Measurements from ENCODE around the gene SLC24A3.

SLC24A3 gene

GRCh38 chr20:19375395-19375794, 163.0 kb downstream of the SLC24A3 start:
- Histone ChIP-seq H3K4me2 (ENCODE audit: insufficient read depth, low read length, poor library complexity, severe bottlenecking) (no peak overlapping the region), H4K8ac (ENCODE audit: low read depth, low read length) (no peak overlapping the region), H3K79me1 (ENCODE audit: low read depth, low read length) (no peaks in the 10 kb centered on the region), H3K23ac (ENCODE audit: low read depth, low read length, poor library complexity) (no peak overlapping the region), H2BK5ac (ENCODE audit: low read length) (no peak overlapping the region), H2BK120ac (ENCODE audit: low read depth, low read length) (no peak overlapping the region), H3K9me3 (replicated peaks in 1 of 2; ENCODE audit: control insufficient read depth in 2 of 2, insufficient read depth in 1 of 2, low read depth in 1 of 2, low read length in 2 of 2) (no peaks in the 10 kb centered on the region), H2BK12ac (ENCODE audit: low read length) (no peak overlapping the region), H2AK5ac (ENCODE audit: low read depth, low read length) (no peak overlapping the region), H2BK15ac (ENCODE audit: low read length) (no peak overlapping the region), H3K27me3 (ENCODE audit: control insufficient read depth in 3 of 3, insufficient read depth in 3 of 3, low read depth in 1 of 3, low read length in 3 of 3) (no peaks in the 10 kb centered on the region), H3K36me3 (replicated peaks in 1 of 2; ENCODE audit: control insufficient read depth in 2 of 2, insufficient read depth in 2 of 2, low read length in 2 of 2) (no peaks in the 10 kb centered on the region), H3K18ac (ENCODE audit: low read length) (no peak overlapping the region), H3K4me1 (ENCODE audit: control insufficient read depth in 2 of 2, insufficient read depth in 1 of 2, low read depth in 1 of 2, low read length in 2 of 2) (no peaks in the 10 kb centered on the region), H3K27ac (replicated peaks; ENCODE audit: low read length) (no peak overlapping the region), H3K14ac (ENCODE audit: low read length) (no peak overlapping the region), H4K91ac (ENCODE audit: low read depth, low read length, poor library complexity) (no peak overlapping the region), H3K4me3 (ENCODE audit: low read length in 2 of 2) (no peak overlapping the region), H3K4ac (ENCODE audit: low read length) (no peak overlapping the region), H3K9ac (ENCODE audit: low read depth, low read length, poor library complexity) (no peak overlapping the region), H2AFZ (ENCODE audit: low read length) (no peak overlapping the region)
- no peak for DNase-seq (ENCODE audit: low spot score)
- WGBS, 2 donors (ENCODE audit: extremely low coverage in 2 of 2, insufficient read length in 2 of 2, insufficient replicate concordance in 1 of 2): no CpG with 5 or more reads among the region's 6 CpGs

- Histone ChIP-seq H3K4me3 (ENCODE audit: low read length in 2 of 2) (no peak overlapping the region), H3K9me3 (replicated peaks in 1 of 2; ENCODE audit: control insufficient read depth in 2 of 2, insufficient read depth in 1 of 2, low read depth in 1 of 2, low read length in 2 of 2) (no peaks in the 10 kb centered on the region), H3K23ac (ENCODE audit: low read depth, low read length, poor library complexity) (no peak overlapping the region), H3K36me3 (replicated peaks in 1 of 2; ENCODE audit: control insufficient read depth in 2 of 2, insufficient read depth in 2 of 2, low read length in 2 of 2) (no peaks in the 10 kb centered on the region), H2BK12ac (ENCODE audit: low read length) (no peak overlapping the region), H2BK15ac (ENCODE audit: low read length) (no peak overlapping the region), H3K27me3 (ENCODE audit: control insufficient read depth in 3 of 3, insufficient read depth in 3 of 3, low read depth in 1 of 3, low read length in 3 of 3) (no peaks in the 10 kb centered on the region), H3K4me1 (ENCODE audit: control insufficient read depth in 2 of 2, insufficient read depth in 1 of 2, low read depth in 1 of 2, low read length in 2 of 2) (no peaks in the 10 kb centered on the region), H2AK5ac (ENCODE audit: low read depth, low read length) (no peak overlapping the region), H4K8ac (ENCODE audit: low read depth, low read length) (no peak overlapping the region), H3K18ac (ENCODE audit: low read length) (no peak overlapping the region), H2BK120ac (ENCODE audit: low read depth, low read length) (no peak overlapping the region), H2AFZ (ENCODE audit: low read length) (no peak overlapping the region), H3K14ac (ENCODE audit: low read length) (no peak overlapping the region), H4K91ac (ENCODE audit: low read depth, low read length, poor library complexity) (no peak overlapping the region), H3K27ac (replicated peaks; ENCODE audit: low read length) (no peak overlapping the region), H2BK5ac (ENCODE audit: low read length) (no peak overlapping the region), H3K4me2 (ENCODE audit: insufficient read depth, low read length, poor library complexity, severe bottlenecking) (no peak overlapping the region), H3K9ac (ENCODE audit: low read depth, low read length, poor library complexity) (no peak overlapping the region), H3K4ac (ENCODE audit: low read length) (no peak overlapping the region), H3K79me1 (ENCODE audit: low read depth, low read length) (no peaks in the 10 kb centered on the region)
- WGBS, 2 donors (ENCODE audit: extremely low coverage in 2 of 2, insufficient read length in 2 of 2, insufficient replicate concordance in 1 of 2): no CpG with 5 or more reads among the region's 2 CpGs
- DNase-seq (ENCODE audit: low spot score): no peak
Measured at GRCh38 chr20:19375801-19376200, 163.4 kb downstream of the SLC24A3 start.

DNA sequence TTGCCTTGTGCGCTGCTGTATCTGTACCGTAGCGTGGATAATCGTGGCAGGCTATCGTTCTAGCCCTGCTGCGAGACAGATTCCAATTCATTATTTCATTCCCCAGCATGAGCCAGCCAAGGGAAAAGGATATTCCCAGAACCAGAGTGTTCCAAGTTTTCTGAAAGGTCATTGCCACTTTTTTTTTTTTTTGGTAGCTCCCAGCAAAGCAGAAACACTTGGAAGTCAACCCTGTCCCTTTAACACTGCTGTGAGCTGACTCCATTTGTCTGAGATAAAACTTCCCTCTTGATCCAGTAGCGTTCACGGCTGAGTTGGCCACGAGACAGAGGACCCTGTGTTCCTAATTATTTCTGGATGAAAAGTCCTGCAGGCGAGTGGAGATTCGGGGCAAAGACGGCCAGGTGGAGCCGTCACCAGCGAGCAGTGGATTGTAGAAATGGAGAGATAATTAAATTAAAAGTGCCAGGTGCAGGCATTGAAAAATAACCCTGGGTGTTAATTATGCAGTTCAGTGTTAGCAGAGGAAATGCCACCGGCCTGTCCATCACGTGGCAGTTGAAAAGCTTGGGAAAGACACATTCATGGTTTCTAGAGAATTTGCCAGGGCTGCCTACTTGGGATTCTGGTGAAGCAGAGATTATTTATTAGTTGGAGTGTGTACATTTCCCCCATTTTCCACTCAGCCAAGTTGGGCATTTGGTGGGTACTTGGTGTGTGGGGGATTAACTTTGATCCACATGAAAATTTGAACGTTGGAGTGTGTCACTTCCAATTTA, 164.2 kb downstream of the SLC24A3 start:
- Histone ChIP-seq H3K4me3 (ENCODE audit: low read length in 2 of 2) (no peak overlapping the region), H4K91ac (ENCODE audit: low read depth, low read length, poor library complexity) (no peak overlapping the region), H3K27me3 (ENCODE audit: control insufficient read depth in 3 of 3, insufficient read depth in 3 of 3, low read depth in 1 of 3, low read length in 3 of 3) (peaks cover 0 to 1% (median 0%) of the 10 kb centered on the region in 3 experiments), H3K9ac (ENCODE audit: low read depth, low read length, poor library complexity) (no peak overlapping the region), H3K18ac (ENCODE audit: low read length) (no peak overlapping the region), H3K36me3 (replicated peaks in 1 of 2; ENCODE audit: control insufficient read depth in 2 of 2, insufficient read depth in 2 of 2, low read length in 2 of 2) (no peaks in the 10 kb centered on the region), H3K4me1 (ENCODE audit: control insufficient read depth in 2 of 2, insufficient read depth in 1 of 2, low read depth in 1 of 2, low read length in 2 of 2) (no peaks in the 10 kb centered on the region), H4K8ac (ENCODE audit: low read depth, low read length) (no peak overlapping the region), H2AFZ (ENCODE audit: low read length) (no peak overlapping the region), H2BK120ac (ENCODE audit: low read depth, low read length) (no peak overlapping the region), H3K27ac (replicated peaks; ENCODE audit: low read length) (no peak overlapping the region), H3K4me2 (ENCODE audit: insufficient read depth, low read length, poor library complexity, severe bottlenecking) (no peak overlapping the region), H2AK5ac (ENCODE audit: low read depth, low read length) (no peak overlapping the region), H3K79me1 (ENCODE audit: low read depth, low read length) (no peaks in the 10 kb centered on the region), H3K23ac (ENCODE audit: low read depth, low read length, poor library complexity) (no peak overlapping the region), H3K9me3 (replicated peaks in 1 of 2; ENCODE audit: control insufficient read depth in 2 of 2, insufficient read depth in 1 of 2, low read depth in 1 of 2, low read length in 2 of 2) (no peaks in the 10 kb centered on the region), H2BK12ac (ENCODE audit: low read length) (no peak overlapping the region), H2BK15ac (ENCODE audit: low read length) (no peak overlapping the region), H3K14ac (ENCODE audit: low read length) (no peak overlapping the region), H2BK5ac (ENCODE audit: low read length) (no peak overlapping the region), H3K4ac (ENCODE audit: low read length) (no peak overlapping the region)
- DNase-seq (ENCODE audit: low spot score): no peak
- no CpG with 5 or more reads among the region's 17 CpGs for WGBS, 2 donors (ENCODE audit: extremely low coverage in 2 of 2, insufficient read length in 2 of 2, insufficient replicate concordance in 1 of 2)

DNA sequence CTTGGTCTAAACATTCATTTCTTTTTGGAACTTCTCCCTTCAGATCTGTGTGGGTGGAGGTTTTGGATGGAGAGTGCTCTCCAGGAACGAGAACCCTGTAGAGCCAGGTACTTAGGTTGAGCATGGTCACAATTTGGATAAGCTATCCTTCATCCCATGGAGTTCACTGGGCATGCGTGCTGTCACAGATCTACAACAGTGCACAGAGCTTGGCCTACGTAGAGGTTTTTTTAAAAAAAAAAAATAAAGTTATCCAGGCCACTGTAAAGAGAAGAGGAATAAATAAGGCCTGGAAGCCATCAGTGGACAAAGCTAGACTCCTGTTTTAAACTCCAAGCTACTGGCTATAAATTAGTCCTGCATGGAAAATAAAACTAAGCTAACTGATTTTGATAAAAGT, 165.6 kb downstream of the SLC24A3 start:
- Histone ChIP-seq H2BK5ac (ENCODE audit: low read length) (no peak overlapping the region), H2BK120ac (ENCODE audit: low read depth, low read length) (no peak overlapping the region), H3K36me3 (replicated peaks in 1 of 2; ENCODE audit: control insufficient read depth in 2 of 2, insufficient read depth in 2 of 2, low read length in 2 of 2) (no peaks in the 10 kb centered on the region), H3K14ac (ENCODE audit: low read length) (no peak overlapping the region), H2BK15ac (ENCODE audit: low read length) (no peak overlapping the region), H3K4me2 (ENCODE audit: insufficient read depth, low read length, poor library complexity, severe bottlenecking) (no peak overlapping the region), H3K27ac (replicated peaks; ENCODE audit: low read length) (no peak overlapping the region), H3K9ac (ENCODE audit: low read depth, low read length, poor library complexity) (no peak overlapping the region), H3K18ac (ENCODE audit: low read length) (no peak overlapping the region), H2BK12ac (ENCODE audit: low read length) (no peak overlapping the region), H2AFZ (ENCODE audit: low read length) (no peak overlapping the region), H3K23ac (ENCODE audit: low read depth, low read length, poor library complexity) (no peak overlapping the region), H4K8ac (ENCODE audit: low read depth, low read length) (no peak overlapping the region), H3K4me3 (ENCODE audit: low read length in 2 of 2) (no peak overlapping the region), H3K4ac (ENCODE audit: low read length) (no peak overlapping the region), H3K4me1 (ENCODE audit: control insufficient read depth in 2 of 2, insufficient read depth in 1 of 2, low read depth in 1 of 2, low read length in 2 of 2) (no peaks in the 10 kb centered on the region), H3K27me3 (ENCODE audit: control insufficient read depth in 3 of 3, insufficient read depth in 3 of 3, low read depth in 1 of 3, low read length in 3 of 3) (peaks cover 0 to 3% (median 0%) of the 10 kb centered on the region in 3 experiments), H2AK5ac (ENCODE audit: low read depth, low read length) (no peak overlapping the region), H4K91ac (ENCODE audit: low read depth, low read length, poor library complexity) (no peak overlapping the region), H3K9me3 (replicated peaks in 1 of 2; ENCODE audit: control insufficient read depth in 2 of 2, insufficient read depth in 1 of 2, low read depth in 1 of 2, low read length in 2 of 2) (no peaks in the 10 kb centered on the region), H3K79me1 (ENCODE audit: low read depth, low read length) (no peaks in the 10 kb centered on the region)
- WGBS, 2 donors (ENCODE audit: extremely low coverage in 2 of 2, insufficient read length in 2 of 2, insufficient replicate concordance in 1 of 2): no CpG with 5 or more reads among the region's 3 CpGs
- no peak for DNase-seq (ENCODE audit: low spot score)
